GM21528 (cell line): ENCODE data around the gene CFAP99.

ENCODE experiments used
- ATAC-seq: cut with Tn5 transposase; IDR thresholded peaks from one replicate; pipeline ENCODE4 v1.9.1; 2021; ENCODE audit warnings: mild to moderate bottlenecking, moderate library complexity; ENCODE audit not compliant: unreplicated experiment, low FRiP score

The CFAP99 gene

DNA sequence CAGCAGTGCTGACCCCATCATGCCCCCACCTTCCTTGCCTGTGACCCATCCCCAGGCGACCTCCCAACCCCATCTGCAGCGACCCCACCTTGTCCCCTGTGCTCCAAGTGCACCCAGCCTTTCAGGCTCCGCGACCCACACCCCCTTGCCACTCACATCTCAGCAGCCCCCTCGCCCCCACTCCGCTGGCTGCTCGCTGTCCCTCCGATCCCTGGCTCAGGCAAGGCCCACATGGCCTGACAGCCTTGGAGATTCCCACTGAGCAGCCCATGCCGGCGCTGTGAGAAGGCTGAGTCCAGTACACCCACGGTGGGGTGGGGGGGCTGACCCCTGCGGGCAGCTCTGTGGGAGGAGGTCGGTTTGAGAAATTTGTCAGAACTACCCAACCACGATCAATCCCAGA is 9.4 kb upstream of the CFAP99 start:
- no peak for ATAC-seq

- ATAC-seq = no peak
Observed at GRCh38 chr4:2411786-2412510, 6.8 kb upstream of the CFAP99 start.

DNA sequence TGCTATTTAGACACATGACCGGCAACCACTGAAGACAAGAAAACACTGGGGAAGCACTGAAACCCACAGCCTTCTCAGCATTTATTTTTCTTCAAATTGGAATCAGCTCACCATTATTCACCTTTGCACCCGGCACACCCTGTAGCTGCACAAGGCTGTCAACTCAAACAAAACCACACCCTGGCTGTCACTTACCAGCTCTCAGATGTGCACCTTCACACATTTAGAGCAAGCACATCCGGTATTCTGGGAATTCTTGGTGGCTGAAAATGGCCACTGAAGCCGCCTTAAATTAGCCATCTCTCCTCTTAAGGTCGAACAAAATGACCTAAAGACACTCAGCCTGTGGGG is 6.2 kb upstream of the CFAP99 start:
- ATAC-seq = peak; percentile 30

DNA sequence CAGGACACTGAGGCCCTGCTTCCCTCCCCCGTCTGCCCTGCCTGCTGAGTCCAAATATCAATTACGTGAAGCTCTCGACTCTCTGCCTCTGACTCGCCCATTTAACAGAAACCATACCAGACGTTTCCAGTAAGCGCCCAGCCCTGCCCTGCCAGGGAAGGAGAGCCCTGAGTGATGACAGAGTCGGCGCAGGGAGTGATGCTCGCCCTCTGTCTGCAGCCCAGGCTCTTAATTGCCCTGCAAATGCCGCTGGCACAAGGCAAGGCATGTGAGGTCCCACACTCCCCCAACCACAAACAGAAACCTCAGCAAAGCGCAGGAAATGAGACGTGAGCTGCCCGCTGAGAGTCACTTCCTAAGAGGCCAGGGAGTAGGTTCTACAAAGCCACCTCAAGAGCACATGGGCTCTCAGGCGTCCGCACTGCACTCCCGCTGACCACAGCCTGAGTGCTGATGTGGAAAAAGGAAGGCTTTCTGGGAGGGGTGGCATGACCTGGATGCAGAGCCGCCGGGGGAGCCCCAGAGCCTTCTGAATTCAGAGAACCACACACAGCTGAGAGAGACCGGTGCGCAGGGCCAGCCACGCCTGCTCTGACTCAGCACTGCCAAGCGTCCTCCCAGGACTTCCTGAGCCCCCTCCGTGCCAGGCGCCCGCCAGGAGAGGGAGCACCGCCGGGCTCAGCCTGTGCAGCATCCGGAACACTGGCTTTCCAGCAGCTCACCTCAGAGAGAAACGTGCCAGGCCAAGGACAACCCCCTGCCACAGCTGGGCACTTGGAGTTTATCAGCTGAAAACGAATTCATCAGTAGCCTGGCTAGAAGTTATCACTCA is 5.7 kb upstream of the CFAP99 start:
- ATAC-seq = peak; percentile 59

DNA sequence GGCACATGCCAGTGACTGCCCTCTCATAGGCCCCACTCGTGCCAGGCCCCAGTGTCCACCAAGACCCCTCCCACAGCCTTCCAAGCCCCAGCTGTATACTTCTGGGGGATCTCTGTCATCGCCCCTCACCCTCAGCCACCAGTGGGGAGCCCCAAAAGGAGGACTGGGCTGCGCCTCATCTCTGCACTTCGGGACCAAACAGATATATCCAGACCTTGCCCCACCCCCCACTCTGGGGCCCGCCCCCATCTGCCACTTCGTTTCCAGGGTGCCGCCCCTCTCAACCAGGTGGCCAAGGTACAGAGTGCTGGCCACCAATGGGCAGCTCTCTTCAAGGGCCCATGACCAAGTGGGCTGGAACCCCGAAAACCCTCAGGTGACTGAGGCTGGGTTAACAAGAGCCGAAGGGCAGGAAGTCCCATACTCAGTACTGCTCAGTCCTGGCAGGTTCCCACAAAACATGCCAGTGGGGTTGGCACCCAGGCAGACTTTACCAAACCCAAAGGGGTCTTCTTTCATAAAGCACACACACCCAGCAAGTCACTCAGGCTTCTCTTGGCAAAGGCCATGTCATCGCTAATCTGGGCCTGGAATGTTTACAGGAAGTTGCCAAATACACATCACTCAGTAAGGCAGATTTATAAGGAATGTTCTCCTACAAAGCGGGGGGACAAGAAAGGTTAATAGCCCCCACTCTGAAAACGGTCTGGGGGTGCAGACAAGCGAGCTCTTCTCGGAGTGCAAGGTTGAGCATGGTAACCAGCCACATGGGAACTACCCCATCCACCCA is 4.7 kb upstream of the CFAP99 start:
- no peak for ATAC-seq

GRCh38 chr4:2415213-2415612 is 3.5 kb upstream of the CFAP99 start:
- ATAC-seq = no peak

- no peak for ATAC-seq
Observed at GRCh38 chr4:2415881-2416563, 2.7 kb upstream of the CFAP99 start.

DNA sequence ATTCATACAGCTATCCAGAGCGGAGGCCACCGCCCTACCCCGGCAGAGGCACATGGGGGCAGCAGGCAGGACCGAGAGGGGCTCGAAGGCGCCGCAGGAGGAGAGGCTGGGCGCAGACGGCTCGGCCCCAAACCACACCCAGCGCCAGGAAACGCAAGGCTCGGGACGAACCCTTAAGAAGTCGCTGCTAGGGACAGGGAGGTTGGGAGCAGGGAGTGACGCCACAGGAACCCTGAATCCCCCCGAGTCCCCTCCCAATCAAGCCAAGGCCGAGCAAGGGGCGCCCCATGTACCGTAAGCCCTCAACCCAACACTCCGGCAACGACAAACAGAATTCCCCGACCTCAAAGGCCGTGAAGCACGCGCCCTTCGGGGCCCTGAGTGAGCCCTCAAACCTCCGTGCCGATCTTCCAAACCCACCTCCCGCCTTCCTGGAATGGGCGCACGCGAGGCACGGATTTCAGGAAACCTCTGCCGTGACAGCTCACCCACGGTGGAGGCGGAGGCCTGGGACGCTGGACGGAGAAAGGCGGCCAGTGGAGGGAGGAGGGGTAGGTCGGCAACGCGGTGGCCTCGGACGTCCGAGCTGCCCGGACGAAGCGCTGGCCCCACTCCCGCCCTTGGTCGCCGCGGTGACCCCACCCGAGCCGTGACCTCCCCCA is 2.1 kb upstream of the CFAP99 start:
- ATAC-seq = no peak

GRCh38 chr4:2417226-2417764 is 1.5 kb upstream of the CFAP99 start:
- no peak for ATAC-seq

DNA sequence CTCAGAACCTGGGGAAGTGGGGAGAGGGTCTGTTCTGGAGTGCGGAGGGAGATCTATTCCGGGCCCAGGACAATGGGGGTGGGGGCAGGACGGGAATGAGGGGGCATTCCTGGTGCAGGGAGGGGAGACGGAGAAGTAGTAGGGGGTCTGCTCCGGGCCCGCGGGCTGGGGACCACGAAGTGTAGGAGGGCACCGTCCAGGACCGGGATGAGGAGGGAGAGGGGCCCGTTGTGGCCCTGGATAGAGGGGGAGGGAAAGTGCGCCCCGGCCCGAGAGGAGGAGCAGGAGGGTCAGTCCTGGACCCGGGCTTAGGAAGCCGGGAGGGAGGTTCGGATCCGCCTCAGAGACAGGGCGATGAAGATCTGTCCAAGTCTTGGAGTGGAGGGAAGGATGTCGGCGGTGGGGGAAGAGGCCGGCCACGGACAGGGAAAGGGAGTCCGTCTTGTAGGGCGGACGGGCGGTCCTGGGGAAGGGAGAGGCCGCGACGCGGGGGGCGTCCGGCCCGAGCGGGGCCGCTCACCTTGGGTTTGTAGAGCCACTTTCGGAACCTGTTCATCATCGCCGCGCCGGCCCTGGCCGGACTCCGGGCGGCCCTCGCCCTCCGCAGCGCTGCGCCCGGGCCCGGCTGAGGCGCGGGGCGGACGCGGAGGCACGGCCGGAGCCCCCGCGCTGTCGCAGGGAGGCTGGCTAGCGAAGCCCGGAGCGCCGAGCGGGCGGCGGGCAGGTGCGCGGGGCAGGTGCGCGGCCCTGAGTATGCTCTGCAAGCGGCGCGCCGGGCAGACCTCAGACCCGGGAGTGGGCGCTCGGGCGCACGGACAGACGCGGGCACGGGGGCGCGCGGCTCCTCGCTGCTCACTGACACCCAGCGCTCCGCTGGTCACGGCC is 748 bp upstream of the CFAP99 start, which contains the start of gene ZFYVE28:
ZFYVE28 (minus strand) TSS at position 881 of the 885 bp plus-strand sequence; CDS start at position 559, 322 bp downstream.
- no peak for ATAC-seq

GRCh38 chr4:2419814-2420213 is 1.1 kb downstream of the CFAP99 start:
- no peak for ATAC-seq

- ATAC-seq = no peak
Observed at GRCh38 chr4:2421928-2422327, 3.2 kb downstream of the CFAP99 start.

DNA sequence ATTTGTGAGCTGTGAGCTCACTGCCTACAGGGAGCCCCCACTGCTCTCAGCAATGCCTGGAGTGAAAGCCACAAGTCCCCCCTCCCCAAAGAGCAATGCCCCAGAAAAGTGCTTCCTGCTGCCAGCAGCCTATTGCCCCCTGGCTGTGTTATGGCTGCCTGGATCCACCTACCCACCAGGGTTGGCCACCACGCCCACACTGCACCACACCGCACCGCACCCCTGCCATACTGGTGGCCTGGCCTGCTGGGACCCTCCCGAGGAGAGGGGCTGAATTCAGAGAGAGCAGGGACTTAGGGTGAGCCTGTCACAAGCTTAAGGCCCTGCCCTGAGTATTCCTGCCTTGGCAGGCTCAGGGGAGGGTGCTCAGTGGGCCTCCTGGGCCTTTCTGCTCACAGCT is 4.3 kb downstream of the CFAP99 start:
- ATAC-seq = no peak

DNA sequence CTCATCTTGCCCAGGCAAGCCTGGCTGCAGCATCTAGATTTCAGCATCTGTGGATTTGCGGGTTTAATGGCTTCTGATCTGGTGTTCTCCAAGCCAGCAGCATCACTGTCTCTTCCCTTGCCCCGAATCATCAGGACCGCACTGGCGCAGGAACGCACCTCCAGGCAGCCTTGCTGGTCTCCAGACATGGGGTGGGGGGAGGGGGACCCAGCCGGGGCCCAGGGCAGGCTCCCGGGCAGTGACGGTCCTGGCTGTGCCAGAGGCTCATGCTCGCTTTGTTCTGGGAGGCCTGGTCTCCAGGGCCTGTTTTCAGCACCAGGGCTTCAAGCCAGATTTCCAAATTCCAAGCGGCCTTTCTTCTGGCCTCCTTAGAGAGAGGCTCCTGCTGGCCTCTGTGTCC is 4.9 kb downstream of the CFAP99 start:
- ATAC-seq = no peak

DNA sequence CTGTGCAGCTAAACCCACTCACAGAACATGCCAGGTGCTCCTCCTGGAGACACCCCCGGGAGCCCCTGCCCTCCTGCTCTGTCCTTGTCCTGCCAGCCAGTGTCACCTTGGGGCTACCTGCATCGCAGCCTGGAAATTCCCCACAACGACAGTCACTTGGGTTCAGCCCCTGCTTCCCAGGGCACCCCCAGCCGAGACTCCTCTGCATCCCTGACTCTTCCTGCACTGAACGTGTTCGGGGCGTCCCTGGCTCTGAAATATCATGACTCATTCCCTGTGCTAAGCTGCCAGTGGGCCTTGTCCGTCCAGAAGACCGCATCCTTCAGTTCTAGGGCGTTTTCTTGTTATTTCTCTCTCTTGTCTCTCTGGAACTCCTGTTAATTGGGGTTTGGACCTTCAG is 5.8 kb downstream of the CFAP99 start:
- no peak for ATAC-seq

DNA sequence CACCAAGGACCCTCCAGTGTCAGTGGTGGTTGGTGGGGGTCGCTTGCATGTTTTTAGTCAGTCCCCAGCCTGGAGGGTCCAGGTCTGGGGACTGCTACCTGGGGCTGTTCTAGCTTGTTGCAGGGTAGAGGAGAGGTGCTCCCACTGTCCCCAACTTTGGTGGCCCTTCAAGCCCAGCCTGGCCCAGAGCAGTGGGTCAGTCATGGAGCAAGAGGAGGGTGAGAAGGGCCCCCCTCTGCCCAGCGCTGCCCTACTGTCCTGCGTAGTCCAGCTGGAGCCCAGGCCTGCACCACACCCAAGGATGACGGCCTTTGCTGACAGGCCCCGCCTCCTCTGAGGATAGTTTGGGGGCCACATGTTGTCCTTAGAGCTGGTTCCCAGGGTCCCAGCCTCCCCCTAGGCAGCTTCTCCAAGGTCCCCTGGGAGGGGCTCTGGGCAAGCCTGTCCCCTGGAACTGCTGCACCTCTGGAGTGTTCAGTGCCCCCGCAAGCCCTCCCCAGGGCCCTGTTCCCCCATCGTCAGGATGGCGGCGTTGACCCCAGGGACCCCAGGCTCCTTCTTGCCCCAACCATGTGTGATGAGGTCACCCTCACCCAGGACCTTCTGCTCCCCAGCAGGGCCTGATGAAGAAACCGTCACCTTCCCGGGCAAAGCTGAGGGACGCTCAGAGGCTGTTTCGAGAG is 6.8 kb downstream of the CFAP99 start:
- ATAC-seq = no peak

- no peak for ATAC-seq
Observed at GRCh38 chr4:2426069-2426397, 7.3 kb downstream of the CFAP99 start.

- ATAC-seq = no peak
Observed at GRCh38 chr4:2426711-2427275, 8.0 kb downstream of the CFAP99 start.
